GM18868 (cell line): ENCODE data around the gene ZNF687.

Source experiments
- ATAC-seq: cut with Tn5 transposase; IDR thresholded peaks from one replicate; pipeline ENCODE4 v1.9.1; 2021; ENCODE audit warnings: mild to moderate bottlenecking, moderate library complexity; ENCODE audit not compliant: unreplicated experiment

The ZNF687 gene, protein sequence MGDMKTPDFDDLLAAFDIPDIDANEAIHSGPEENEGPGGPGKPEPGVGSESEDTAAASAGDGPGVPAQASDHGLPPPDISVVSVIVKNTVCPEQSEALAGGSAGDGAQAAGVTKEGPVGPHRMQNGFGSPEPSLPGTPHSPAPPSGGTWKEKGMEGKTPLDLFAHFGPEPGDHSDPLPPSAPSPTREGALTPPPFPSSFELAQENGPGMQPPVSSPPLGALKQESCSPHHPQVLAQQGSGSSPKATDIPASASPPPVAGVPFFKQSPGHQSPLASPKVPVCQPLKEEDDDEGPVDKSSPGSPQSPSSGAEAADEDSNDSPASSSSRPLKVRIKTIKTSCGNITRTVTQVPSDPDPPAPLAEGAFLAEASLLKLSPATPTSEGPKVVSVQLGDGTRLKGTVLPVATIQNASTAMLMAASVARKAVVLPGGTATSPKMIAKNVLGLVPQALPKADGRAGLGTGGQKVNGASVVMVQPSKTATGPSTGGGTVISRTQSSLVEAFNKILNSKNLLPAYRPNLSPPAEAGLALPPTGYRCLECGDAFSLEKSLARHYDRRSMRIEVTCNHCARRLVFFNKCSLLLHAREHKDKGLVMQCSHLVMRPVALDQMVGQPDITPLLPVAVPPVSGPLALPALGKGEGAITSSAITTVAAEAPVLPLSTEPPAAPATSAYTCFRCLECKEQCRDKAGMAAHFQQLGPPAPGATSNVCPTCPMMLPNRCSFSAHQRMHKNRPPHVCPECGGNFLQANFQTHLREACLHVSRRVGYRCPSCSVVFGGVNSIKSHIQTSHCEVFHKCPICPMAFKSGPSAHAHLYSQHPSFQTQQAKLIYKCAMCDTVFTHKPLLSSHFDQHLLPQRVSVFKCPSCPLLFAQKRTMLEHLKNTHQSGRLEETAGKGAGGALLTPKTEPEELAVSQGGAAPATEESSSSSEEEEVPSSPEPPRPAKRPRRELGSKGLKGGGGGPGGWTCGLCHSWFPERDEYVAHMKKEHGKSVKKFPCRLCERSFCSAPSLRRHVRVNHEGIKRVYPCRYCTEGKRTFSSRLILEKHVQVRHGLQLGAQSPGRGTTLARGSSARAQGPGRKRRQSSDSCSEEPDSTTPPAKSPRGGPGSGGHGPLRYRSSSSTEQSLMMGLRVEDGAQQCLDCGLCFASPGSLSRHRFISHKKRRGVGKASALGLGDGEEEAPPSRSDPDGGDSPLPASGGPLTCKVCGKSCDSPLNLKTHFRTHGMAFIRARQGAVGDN

GRCh38 chr1:151281969-151282882 is at the start of gene ZNF687:
Gene ZNF687, plus strand, starts transcription at chr1:151282299. Its CDS starts 3,993 bp downstream, at chr1:151286292.
- peak; percentile 89 for ATAC-seq

DNA sequence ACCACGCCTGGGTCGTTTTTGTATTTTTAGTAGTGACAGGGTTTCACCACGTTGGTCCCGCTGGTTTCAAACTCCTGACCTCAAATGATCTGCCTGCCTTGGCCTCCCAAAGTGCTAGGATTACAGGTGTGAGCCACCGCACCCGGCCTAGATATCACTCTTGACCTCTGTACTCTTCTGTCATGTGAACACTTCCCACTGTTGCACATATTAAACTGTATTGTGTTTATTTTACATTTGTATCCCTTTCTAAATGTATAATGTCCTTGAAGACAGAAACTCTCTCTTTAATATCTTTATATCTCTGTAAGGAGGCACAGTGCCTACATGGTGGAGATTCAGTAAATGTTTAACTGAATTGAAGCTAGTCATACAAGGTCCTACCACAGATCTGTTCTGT is 46.9 kb upstream of the ZNF687 start:
- no peak for ATAC-seq

- ATAC-seq = no peak
Measured at GRCh38 chr1:151237678-151238466, 44.2 kb upstream of the ZNF687 start.

GRCh38 chr1:151238467-151238739 is 43.7 kb upstream of the ZNF687 start:
- ATAC-seq = no peak

GRCh38 chr1:151242442-151242841 is 39.7 kb upstream of the ZNF687 start:
- no peak for ATAC-seq

GRCh38 chr1:151243683-151244216 is 38.3 kb upstream of the ZNF687 start:
- ATAC-seq = no peak

DNA sequence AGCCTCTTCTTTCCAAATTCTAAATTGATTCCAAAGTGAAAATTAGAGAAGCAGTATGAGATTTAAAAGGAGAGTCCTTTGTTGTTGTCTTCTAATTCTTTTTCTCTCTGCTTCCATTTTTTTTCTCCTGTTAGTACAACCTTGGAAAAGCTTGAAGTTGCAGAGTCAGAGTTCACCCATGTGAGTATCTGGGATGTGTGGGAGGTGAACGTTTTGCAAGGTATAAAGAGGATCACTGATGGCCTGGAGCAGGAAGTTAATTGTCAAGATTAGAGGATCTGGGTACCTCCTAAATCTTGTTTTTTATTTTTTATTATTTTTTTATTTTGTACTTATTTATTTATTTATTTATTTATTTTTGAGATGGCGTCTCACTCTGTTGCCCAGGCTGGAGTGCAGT is 35.3 kb upstream of the ZNF687 start:
- ATAC-seq = no peak

DNA sequence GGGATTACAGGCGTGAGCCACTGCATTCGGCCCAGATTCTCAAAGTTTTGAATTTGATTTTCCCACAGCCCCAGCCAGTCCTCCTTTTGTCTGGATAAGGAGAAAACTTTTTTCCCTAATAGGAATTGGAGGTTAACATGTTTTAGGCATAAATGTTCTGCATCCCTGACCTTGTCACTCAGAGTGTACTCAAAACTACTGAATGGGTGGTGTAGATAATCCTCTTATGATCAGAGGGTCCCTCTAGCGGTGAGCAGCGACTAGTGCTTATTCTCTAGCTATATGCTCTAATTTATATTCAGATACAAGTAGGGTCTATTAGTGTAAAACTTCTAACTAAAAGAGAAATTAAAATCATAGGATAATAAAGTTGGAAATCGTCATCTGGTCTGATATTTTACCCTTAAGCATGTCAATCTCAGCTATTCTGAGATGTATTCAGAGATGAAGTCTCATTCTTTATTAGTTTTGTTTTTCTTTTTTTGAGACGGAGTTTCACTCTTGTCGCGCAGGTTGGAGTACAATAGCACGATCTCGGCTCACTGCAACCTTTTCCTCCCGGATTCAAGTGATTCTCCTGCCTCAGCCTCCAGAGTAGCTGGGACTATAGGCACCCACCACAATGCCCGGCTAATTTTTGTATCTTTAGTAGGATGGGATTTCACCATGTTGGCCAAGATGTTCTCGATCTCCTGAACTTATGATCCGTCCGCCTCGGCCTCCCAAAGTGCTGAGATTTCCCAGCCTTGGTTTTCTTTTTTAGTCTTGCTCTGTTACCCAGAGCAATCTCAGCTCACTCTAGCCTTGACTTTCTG is 30.2 kb upstream of the ZNF687 start:
- ATAC-seq = no peak

- peak; percentile 96 for ATAC-seq
Measured at GRCh38 chr1:151254217-151255213, 27.6 kb upstream of the ZNF687 start, which contains the start of gene PSMD4. Gene PSMD4, plus strand, starts transcription at chr1:151254734. Its CDS starts 49 bp downstream, at chr1:151254783.

- ATAC-seq = no peak
Measured at GRCh38 chr1:151255381-151255780, 26.7 kb upstream of the ZNF687 start.

DNA sequence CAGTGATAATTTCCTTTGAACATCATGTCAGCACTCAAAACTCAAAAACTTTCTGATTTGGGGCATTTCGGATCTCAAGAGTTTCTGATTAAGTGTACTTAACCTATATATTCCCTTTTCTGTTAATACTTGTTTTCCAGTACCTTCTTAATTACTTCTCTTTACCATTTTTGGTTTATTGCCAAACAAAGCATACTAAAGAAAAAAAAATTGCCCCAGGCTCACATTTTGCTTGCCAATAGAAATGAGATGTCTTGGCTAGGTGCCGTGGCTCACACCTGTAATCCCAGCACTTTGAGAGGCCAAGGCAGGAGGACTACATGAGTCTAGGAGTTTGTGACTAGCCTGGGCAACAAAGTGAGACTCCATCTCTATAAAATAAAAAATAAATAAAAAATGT is 22.7 kb upstream of the ZNF687 start:
- no peak for ATAC-seq

DNA sequence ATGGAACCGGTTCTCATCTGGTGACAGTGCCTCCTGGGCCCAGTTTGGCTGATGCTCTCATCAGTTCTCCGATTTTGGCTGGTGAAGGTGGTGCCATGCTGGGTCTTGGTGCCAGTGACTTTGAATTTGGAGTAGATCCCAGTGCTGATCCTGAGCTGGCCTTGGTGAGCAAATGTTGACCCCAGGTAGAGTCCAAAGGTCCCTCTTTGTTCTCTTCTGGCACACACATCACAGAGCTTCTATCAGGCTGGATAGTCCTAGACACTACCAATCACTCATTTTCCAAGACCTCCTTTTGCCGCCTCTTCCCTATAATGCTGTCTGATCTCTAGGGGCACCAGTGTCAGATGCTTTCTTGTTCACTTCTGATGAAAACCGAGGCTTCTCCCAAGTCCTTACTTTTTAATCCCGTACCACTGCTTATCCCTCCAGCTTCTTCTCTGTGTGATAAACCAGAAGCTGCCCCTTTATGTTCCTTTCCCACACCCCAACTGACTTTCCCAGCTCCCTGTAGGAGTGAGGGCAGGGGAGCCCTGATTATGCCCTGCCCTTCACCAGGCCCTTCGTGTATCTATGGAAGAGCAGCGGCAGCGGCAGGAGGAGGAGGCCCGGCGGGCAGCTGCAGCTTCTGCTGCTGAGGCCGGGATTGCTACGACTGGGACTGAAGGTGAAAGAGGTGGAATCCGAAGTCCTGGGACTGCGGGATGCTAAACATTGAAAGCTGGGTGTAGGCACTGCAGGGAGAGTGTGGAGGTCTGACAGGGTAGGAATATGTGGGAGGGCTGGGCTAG is 16.5 kb upstream of the ZNF687 start:
- no peak for ATAC-seq

GRCh38 chr1:151266315-151266714 is 15.8 kb upstream of the ZNF687 start:
- no peak for ATAC-seq

DNA sequence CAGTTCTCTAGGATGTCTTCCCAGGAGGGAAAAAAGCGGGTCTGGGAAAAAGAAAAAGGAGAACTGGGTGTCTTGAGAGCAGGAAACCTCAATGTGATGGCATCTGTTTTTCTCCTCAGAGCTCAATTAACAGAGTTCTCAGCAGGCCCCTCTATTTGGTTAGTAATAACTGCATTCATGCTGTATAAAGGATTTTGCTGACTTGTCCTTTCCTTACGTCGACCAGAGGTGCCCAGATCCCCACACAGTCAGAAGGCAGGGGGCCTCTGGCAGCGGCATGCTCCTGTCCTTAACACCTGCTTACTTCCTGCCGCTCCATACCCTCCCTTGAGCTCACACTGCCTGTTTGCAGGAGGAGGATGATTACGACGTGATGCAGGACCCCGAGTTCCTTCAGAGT is 15.3 kb upstream of the ZNF687 start:
- ATAC-seq = no peak

- ATAC-seq = no peak
Measured at GRCh38 chr1:151267760-151268159, 14.3 kb upstream of the ZNF687 start.

DNA sequence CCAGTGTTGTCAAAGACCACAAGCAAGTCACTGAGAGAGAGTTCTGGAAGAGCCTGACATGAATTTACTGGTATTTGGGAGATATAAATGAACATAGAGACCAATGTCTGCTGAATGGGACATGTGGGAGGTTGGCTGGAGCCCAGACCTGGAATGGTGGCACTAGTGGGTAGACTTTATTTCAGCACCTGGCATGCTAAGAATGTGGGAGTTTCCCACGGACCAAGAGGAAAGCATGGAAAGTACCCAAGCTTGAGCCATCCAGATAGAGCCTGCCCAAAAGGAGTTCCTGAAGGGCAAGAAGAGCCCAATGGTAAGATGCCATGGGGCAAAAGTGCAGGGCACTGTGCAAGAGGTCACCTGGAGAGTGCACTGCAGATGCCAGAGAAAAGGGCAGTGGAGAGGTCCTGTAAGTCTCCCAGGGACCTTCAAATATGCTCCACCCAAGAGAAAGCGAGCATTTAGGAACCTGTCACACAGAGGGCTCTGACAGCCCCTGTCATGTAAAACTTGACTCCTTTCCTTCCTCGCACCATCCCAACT is 8.1 kb upstream of the ZNF687 start:
- ATAC-seq = no peak
